CD4-positive, alpha-beta T cell treated with Interferon alpha-2 for 1 hour (primary cell): ENCODE data around the gene ZNF362.
"Not testable (repeated sequence)": the region's sequence is repeated elsewhere in the genome, so short reads cannot be mapped to it uniquely, and the experiment has no call there.

Experiments used
- DNase-seq, 2 donors: peaks; one replicate each; pipeline ENCODE4 v3.0.0-alpha.2; 2020 to 2022

ZNF362 gene

GRCh38 chr1:33256471-33257206, at the start of gene ZNF362:
Gene ZNF362 (plus strand): TSS chr1:33256492. CDS start chr1:33270575, 14,083 bp downstream.
- DNase-seq = peak; percentile 57 to 72

DNA sequence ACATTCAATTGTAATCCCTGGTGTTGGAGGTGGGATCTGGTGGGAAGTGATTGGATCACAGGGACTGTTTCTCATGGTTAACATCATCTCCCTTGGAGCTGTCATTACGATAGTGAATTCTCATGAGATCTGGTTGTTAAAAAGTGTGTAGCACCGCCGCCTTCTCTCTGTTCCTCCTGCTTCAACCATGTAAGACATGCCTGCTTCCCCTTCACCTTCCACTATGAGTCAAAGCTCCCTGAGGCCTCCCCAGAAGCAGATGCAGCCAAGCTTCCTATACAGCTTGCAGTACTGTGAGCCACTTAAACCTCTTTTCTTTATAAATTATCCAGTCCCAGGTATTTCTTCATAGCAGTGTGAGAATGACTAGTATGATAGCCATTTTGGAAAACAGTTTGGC, 44.3 kb upstream of the ZNF362 start:
- DNase-seq = no peak

DNA sequence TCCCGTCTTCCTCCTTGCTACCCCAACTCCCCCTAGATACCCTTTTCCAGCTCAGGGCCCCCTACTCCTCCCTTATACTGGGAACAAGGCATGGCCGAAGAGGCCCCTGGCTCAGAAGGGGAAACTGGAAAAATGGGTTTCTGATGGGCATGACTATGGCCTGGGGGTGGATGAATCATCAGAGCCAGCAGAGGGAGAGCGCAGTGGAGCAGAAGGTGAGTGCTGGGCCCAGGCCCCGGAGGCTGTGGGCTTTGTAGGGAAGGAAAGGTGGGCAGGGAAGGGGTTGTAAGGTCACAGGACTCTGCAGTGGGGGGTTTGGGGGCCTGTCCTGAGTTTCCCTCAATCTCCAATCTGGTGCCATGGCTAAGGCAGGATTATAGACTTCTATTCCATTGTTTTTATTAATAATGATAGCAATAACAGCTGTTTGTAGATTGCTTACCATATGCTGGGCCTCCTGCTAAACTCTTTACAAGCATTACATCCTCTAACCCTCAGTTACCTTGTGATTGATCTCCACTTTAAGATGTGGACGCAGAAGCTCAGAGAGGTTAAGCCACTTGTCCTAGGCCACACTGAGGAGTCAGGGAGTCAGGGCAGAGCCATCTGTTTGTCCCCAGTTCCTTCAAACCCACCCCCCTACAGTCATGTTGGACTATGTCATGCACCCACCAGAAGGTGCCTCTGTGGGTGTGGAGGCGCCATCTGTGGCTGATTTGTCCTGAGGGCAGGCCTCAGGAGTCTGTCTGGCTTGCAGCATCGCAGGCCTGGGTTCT, 36.2 kb upstream of the ZNF362 start:
- DNase-seq = no peak

GRCh38 chr1:33220676-33221384, 35.5 kb upstream of the ZNF362 start:
- DNase-seq = no peak

GRCh38 chr1:33221385-33221758, 34.9 kb upstream of the ZNF362 start:
- DNase-seq = no peak

GRCh38 chr1:33222381-33222780, 33.9 kb upstream of the ZNF362 start:
- DNase-seq = no peak

GRCh38 chr1:33224166-33224707, 32.1 kb upstream of the ZNF362 start:
- no peak for DNase-seq

- DNase-seq = no peak
These were observed 30.7 kb upstream of the ZNF362 start for GRCh38 chr1:33225586-33225985.

DNA sequence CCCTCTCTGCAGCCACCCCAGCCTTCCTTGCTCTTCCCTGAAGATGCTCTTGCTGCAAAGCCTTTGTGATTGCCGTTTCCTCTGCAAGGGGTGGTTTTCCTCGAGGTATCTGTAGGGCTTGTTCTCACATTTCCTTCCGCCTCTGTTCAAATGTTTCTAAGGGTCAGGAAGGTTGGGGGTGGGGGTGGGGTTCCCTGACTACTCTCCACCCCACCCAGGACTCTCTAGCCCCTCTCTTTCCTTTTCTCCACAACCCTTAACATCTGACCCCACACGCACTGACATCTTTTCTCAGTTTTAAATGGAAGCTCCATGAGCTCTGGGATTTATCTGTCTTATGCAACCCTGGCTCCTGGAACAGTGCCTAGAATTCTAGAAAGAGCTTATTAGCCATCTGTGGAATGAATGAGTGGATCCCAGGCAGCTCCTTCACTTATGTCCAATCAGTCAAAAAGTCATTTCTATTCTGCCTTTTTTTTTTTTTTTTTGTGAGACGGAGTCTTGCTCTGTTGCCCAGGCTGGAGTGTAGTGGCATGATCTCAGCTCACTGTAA, 27.3 kb upstream of the ZNF362 start:
- no peak for DNase-seq

GRCh38 chr1:33231166-33231565, 25.1 kb upstream of the ZNF362 start:
- DNase-seq = no peak

- DNase-seq = no peak
These were observed 23.6 kb upstream of the ZNF362 start for GRCh38 chr1:33232716-33233115.

DNA sequence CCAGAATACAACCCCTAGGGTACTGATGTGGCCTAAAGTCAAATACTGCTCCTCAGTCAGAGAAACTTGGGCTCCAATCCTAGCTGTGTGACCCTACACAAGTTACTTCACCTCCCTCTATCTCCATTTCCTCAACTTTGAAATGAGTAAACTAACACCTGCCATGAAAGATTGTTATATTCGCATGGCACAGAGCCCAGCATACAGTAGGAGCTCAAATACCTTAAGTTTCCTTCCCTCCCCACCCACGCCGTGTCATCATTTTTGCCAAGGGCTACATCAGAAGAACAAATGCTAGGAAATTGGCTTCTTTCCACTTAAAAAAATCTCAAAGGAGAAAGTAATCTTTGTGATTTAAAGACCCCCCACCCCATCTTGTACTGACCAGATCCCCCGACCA, 22.2 kb upstream of the ZNF362 start:
- no peak for DNase-seq

DNA sequence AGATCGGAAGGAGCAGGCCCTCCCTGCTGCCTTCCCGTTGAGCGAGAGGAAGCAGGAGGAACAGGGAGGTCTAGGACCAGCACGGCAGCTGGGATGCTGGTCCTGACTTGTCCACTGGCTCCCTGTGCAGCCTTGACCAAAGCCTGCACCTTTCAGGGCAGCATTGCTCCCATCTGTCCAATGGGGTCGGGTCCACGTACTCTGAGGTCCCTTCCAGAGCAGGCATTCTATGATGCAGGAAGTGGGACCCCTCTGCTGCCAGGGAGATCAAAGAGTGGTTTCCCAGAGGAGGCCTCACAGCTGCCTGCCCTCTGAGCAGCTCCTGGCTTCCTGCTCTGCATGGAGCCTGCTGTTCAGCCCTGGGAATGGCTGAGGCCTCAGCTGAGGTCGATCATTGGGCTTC, 21.7 kb upstream of the ZNF362 start:
- no peak for DNase-seq

DNA sequence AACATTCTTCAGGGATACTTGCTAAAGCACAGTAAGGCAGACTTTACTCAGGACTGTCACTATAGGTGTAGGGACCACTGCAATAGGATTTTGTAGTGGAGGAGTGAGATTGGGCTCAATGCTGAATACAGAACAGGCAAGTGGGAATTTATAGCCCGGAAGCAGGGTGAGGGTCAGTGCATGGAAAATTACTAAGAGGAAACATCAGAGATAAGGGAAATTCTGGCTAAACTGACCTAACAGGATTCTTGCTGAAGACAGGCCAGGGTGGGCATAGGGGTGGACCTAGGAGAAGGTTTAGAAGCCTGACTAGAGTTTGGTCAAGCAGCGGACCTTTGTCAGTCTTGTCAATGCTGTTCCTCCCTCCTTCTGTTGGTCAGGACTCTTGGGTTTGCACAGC, 20.8 kb upstream of the ZNF362 start:
- no peak for DNase-seq

- DNase-seq = no peak
These were observed 19.8 kb upstream of the ZNF362 start for GRCh38 chr1:33236498-33236897.

- peak; percentile 24 to 64 for DNase-seq
These were observed 18.7 kb upstream of the ZNF362 start for GRCh38 chr1:33237579-33237978.

DNA sequence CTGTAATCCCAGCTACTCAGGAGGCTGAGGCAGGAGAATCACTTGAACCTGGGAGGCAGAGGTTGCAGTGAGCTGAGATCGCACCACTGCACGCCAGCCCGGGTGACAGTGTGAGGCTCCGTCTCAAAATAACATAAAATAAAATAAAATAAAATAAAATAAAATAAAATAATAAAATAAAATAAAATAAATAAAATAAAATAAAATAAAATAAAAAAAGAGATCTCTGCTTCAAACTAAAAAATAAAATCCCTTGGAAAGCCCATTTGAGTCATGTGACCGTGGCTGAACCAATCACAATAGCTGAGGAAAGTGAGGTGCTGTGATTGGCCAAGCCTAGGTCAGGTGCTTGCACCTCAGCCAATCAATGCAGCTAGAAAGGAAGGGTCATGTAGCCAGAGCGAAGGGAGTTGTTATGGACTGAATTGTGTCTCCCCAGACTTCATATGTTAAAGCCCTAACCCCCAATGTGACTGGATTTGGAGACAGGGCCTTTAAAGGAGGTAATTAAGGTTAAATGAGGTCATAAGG, 18.0 kb upstream of the ZNF362 start:
- peak in 1 of 2 donors; percentile 15 for DNase-seq

GRCh38 chr1:33239410-33239809, 16.9 kb upstream of the ZNF362 start:
- not testable (repeated sequence) for DNase-seq

DNA sequence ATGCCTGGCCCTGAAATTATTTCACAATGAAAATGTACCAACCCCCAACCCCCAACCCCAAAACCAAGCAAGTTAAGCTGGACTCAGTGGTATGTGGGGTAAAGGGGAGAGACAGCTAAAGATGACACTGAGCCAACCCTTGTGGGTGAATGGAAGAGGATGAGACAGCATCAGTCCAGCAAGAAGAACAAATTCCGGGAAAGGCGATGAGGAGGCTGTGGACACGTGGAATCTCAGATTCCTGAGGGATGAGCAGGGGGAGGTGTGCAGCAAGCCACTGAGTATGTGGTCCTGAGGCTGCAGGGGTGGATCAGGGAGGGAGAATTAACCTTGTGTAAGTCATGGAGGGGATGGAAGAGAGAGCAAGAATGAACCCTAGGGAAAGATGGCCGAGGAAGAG, 14.4 kb upstream of the ZNF362 start:
- no peak for DNase-seq

DNA sequence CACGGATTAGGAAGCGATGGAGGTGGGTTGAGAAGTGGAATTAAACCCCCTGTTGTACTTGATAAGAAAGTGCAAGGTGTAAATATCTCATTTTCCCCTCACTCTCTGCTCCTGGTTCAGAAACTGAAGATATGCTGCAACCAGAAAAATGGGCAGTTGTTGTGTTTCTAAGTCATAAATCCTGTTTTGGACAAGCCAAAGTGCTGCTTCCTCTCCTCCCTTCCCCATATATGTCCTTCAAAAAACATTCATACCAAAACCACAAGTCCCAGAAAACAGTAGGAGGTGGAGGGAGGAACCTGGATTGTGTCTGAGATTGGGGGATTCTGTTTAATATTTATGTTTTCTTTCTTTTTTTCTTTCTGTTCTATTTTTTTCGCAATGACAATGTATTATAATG, 13.6 kb upstream of the ZNF362 start:
- no peak for DNase-seq

DNA sequence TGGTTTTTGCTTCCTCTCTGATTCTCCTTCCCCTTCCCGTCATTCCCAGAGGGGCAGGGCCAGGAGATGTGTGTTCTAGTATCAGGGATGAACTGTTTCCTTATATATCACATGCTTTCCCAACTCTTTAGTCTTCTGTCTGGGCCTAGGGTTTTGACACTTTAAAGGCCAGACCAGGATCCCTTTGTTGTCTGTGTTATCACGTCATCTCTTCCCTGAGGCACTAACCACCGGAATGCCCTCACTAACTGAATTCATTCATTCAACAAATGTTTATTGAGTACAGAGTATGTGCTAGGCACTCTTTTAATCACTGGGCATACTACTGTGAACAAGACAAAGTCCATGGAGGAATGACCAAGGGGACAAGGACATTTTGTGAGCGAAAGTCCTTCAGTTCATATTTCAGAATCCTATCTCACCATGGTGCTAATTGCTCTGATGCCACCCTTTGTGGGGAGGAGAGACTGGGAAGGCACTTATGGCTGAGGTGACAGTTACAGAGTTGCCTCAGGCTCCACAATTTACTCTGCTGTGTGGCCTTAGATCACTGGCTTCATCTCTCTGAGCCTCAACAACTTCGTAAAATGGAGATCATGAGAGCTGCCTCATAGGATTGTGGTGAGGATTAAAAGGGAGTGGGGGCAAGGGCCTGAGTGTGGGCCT, 12.0 kb upstream of the ZNF362 start:
- no peak for DNase-seq

- DNase-seq = no peak
These were observed 11.5 kb upstream of the ZNF362 start for GRCh38 chr1:33244809-33245186.
